GM21526 (cell line): Measurements from ENCODE around the gene UBALD1.
A peak's percentile ranks its signal among the peaks of the same experiment; 100 is the strongest.

Experiments used
- ATAC-seq: cut with Tn5 transposase; IDR thresholded peaks from one replicate; pipeline ENCODE4 v1.9.1; 2021; ENCODE audit warnings: moderate library complexity; ENCODE audit not compliant: unreplicated experiment, low FRiP score

The UBALD1 gene

DNA sequence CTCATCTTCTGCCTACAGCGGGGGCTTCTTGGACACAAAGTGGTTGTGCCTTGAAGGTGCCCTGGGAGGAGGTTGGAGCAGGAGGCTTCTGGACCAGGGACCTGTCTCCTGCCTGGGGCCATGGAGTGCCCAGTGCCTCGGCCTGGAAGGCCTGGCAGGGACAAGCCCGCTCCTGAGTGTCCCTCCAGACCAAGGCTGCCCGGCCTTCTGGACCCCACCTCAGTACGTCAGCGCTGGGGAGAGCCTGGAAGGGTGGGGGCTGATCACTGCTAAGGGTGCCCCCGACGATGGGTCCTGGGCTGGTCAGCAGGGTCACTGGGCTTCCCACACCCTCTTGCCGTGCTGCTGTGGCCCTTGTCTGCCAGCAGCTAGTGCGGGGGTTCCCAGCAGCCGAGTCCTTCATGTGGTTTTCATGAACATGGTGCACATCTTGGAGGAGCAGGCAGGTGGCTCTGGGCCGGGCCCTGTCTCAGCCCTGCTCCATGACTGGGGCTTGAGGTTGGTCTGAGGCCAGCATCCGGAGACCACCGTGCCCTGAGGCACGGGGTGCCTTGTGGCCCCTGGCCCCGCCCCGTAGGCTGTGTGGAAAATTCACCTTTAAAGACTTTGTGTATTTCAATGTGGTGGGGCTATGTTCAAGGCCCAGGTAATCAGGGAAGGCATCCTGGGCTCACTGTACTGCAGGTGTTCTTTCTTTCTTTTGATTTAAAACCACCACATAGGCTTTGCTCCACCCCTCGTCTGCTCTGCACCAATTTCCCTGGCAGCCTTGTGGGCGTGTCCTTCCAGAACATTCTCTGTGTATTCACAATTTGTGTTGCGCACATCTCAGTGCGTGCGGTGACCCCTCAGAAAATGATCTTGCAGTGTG lies 32.3 kb upstream of the UBALD1 start:
- ATAC-seq, result no peak

DNA sequence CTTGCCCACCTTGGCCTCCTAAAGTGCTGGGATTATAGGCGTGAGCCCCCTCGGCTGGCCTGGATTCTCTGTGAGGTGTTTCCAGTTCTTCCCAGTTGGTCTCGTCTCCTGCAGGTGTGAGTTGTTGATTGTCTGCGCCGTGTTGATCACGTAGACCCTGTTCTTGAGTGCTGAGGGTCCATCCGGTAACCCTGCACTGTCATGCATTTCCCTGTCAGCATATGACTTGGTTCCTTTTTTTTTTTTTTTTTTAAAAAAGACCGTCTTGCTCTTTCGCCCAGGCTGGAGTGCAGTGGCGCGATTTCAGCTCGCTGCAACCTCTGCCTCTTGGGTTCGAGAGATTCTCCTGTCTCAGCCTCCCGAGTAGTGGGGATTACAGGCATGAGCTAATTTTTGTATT lies 27.2 kb upstream of the UBALD1 start:
- no peak for ATAC-seq

DNA sequence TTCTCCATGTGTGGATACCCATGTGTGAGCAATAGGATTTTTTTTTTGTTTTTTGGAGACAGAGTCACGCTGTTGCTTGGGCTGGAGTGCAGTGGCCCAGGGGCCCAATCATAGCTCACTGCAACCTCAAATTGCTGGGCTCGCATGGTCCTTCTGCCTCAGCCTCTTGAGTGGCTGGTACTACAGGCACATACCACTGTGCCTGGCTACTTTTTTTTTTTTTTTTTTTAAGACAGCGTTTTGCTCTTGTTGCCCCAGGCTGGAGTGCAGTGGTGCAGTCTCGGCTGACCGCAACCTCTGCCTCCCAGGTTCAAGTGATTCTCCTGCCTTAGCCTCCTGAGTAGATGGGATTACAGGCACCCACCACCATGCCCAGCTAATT lies 26.6 kb upstream of the UBALD1 start:
- no peak for ATAC-seq

DNA sequence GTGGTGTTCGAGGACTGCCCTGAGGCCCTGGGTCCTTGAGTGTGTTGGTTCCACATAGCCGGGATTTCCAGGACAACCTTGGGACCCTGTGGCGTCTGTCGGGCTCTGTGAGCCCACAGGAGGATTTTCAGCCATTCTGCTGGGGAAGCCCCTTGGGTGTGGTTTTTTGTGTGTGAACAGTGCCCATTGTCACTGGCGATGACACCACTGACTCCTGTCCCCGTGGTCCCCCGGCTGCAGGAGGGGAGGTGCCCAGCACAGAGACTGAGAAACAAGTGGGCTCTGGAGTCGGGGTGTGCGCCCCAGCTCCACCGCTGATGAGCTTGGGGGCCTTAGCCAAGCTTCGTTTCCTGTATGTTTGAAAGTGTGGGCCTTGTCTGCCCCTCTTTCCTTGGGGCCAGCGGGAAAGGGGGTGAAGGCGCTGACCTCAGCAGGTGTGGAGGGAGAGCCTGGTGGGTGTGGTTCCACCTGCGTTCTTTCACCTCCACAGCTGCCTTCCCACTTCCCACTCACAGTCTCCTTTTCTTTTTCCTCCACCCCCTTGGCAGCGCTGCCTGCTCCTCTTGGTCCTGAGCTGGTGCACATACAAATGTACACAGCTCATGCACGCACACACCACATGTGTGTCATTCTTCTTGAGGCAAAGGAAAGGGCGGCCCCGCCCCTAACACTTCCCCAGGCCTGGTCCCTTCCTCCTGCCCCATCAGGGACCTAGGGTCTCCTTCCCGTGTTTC lies 26.1 kb upstream of the UBALD1 start:
- no peak for ATAC-seq

DNA sequence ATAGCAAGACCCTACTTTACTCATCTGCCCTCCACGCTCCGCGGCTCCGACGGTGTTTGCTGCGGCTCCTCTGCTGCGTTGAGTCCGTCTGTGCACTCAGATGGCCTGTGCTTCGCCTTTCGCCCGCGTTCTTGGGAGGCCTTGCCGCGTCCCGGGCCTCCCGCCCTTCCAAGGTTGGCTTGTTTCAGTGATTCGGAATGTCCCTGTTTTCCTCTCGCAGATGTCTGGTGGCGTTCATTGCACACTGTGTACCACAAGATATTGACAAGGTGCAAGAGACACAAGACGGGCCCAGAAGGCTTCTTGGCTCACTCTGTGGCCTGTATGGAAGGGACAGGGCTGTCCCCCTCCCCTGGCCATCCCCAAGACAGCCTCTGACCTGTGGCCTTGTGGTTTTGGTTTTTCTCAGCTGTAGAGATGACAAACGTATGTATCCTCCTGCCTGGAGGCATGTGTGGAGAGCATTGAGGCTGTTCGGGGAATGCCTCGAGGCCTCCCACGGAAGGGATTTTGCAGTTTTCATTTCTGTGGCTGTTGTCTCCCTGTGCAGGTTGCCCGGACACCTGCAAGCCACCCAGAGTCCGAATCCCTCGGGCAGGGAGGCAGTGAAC lies 25.3 kb upstream of the UBALD1 start:
- ATAC-seq, result no peak

DNA sequence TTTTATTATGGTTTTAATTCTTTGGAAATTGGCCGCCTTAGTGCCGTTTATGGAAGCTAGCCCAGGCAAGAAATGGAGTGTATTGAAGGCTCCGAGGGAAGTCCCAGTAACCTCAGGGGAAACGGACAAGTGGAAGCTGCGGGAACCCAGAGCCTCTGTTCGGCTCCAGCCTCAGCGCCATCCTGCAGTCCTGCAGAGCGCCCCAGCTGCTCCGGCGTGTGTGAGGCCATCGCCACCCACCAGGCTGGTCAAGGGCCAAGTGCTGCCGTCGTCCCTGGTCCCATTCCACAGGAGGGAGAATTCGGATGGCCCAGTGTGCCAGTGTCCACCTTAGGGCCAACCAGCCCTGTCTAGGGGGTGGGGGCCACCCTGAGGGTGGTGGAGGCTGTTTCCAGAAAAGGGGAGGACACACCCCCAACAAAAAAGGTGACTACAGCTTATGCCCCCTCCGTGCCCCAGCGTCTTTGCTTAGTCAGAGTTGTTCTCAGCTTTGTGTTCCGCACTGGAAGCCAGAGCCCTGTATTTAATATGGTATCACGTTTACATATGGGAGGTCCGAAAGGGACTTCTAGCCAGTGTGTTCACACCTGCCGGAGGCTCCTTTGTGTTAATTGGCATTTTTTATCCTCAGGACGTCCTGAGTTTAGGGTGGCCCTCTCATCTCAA lies 22.9 kb upstream of the UBALD1 start:
- ATAC-seq, result no peak

DNA sequence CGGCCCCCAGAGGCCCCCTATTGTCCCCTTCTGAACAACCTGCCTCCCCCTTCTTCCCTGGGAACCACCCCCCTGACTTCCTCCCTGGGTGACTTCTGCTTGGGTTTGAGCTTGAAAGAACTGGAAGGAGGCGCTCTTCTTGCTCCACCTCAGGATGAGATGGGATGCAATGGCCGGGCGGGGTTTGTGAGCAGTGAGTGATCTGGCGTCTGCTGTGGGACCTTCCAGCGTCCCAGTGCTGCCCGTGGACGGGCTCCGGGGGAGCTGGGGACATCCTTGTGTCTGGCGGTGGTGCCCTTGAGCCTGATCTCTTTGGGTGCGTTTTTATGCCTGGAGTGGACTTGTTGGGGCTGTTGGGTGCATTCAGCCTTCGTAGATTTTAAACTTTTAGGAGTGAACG lies 21.5 kb upstream of the UBALD1 start:
- no peak for ATAC-seq

DNA sequence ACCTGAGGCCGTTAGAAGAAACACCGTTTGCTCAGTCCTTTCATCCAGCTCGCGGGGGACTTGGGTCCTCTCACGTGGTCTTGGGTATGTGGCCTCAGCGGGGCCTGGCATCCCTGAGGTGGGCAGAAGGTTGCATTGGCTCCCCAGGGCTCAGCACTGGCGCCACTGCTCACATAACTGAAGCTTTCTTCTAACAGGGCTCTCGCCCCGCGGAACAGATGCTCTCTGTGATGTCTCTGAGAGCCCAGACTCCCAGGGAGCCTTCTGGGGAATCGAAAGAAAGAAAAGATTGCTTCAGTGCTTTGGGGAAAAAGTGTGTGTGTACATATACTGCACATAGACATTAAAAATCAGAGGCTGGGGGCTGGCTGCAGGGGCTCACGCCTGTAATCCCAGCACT lies 20.1 kb upstream of the UBALD1 start:
- no peak for ATAC-seq

DNA sequence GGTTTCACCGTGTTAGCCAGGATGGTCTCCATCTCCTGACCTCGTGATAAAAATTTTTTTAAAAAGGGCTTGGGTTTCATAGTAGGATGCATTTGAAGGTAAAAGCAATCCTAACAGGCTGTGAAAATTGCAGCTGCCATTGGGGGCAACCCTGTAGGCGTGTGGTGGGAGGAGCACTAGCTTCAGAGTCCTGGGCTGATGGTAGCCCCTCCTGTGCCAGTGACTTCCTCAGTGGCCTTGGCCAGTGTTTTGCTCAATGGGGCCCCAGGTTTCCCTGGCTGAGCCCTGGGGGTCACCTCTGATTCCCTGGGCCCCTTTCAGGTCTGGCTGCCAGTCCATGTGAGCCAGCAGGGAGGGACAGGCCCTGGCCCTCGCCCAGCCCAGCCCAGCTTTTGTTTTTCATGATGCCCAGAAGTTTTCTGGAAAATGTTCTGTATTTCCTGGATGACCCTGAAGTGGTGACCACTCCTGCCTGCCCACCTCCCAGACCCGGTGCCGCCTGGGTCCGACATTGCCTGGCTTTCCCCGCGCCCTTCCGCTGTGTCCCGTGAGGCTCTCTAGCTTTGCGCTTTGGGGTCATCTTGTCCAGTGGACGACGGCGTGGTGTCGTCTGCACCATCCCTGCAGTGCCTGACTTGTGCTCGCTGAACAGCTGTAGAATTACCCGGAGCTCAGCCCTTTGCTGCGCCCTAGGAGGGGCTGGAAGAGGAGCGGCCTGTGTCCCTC lies 19.4 kb upstream of the UBALD1 start:
- no peak for ATAC-seq

DNA sequence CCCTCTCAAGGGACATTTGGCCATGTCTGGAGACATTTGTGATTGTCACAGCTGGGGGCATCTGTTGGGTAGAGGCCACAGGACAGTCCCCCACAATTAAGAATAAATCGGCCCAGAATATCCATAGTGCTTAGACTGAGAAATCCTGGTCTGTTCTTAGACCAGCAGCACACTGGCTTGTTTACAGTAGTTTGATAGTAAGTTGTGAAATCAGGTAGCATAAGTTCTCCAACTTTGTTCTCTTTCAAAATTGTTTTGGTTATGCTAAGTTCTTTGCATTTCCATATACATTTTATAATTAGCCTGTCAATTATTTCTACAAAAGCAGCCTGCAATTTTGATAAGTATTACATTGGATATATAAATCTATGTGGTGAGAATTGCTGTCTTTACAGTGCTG lies 16.8 kb upstream of the UBALD1 start:
- ATAC-seq, result no peak

DNA sequence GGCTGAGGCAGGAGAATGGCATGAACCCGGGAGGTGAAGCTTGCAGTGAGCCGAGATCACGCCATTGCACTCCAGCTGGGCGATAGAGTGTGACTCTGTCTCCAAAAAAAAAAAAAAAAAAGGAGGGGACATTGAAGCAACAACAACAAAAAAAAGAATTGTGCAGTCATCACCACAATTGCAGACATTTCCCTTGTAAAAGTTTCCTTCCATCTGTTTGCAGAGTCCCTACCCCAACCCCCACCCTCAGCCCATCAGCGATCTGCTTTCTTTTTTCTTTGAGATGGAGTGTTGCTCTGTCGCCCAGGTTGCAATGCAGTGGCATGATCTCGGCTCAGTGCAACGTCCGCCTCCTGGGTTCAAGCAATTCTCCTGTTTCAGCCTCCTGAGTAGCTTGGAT lies 13.6 kb upstream of the UBALD1 start:
- ATAC-seq, result no peak

DNA sequence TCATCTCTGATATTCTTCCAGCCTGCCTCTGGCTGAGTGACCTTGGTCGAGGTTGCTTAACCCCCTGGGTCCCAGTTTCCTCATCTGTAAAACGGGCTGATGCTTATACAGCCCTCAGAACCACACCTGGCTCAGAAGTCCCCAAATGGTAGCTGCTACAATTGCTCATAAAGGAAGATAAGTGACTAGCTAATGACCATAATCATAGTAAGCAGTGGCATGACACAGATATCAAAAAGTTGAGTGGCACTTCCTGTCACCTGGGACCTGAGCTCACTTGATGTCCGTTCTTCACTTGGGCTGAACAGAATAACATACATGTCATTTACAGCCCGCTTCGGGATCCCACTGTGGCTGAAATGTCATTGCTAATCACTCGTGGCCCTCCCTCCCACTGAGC lies 11.7 kb upstream of the UBALD1 start:
- ATAC-seq, result no peak

DNA sequence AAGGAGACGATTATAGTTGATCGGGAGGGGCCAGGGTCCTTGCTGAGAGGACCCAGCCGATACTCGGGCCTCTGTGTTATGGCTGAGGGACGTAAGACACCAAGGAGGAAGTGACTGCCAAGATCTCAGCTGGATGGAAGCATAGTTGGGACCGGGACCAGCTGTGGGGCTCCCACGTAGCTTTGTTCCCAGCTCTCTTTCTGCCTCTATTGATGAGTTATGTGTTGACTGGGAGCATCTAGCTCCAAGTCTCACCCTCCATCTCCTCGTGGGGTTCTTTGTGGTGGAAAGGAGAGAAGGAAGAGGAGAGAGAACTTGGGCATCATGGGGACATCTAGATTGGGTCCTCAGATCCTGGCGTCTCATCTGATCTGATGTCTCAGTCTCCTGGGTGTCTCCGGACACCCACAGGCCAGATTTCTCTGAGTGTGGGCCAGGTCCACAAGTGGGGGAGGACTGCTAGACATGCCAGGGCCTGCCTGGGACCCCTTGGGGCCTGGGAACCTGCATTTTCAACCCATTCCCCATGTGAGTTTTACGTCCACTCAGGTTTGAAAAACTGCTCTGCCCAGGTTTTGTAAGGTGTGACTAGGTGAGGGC lies 11.0 kb upstream of the UBALD1 start:
- ATAC-seq, result peak; percentile 27

DNA sequence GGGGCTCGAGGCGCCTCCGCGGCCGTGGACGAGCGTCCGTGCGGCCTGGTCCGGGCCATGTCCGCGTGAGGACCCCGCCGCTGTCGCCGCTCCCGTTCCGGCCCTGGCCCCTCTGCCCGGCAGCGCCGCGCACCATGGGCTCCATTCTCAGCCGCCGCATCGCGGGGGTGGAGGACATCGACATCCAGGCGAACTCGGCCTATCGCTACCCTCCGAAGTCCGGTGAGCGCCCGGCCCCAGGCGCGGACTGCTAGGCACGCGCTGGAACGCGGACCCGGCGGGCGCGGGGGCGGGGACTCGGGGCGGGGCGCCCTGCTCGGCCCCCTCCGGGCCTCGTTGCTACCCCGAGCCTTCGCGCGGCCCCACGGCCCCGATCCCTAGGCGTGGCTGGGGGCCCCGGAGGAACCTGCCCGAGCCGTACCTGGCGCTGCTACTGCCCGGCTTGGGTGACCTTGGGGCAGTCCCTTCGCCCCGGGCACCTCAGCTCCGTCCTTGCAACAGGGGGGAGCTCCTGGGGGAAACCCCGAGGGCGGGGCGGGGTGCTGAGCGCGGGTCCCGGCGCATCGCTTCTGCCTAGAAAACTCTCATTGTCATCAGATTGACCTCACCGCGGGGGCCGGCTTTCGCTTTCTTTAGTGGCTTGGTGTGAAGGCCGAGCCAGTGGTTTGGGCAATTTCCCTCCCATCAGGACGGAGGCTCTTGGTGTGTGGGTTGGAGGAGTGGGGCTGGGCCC lies 10.3 kb upstream of the UBALD1 start:
- ATAC-seq, result peak; percentile 57

DNA sequence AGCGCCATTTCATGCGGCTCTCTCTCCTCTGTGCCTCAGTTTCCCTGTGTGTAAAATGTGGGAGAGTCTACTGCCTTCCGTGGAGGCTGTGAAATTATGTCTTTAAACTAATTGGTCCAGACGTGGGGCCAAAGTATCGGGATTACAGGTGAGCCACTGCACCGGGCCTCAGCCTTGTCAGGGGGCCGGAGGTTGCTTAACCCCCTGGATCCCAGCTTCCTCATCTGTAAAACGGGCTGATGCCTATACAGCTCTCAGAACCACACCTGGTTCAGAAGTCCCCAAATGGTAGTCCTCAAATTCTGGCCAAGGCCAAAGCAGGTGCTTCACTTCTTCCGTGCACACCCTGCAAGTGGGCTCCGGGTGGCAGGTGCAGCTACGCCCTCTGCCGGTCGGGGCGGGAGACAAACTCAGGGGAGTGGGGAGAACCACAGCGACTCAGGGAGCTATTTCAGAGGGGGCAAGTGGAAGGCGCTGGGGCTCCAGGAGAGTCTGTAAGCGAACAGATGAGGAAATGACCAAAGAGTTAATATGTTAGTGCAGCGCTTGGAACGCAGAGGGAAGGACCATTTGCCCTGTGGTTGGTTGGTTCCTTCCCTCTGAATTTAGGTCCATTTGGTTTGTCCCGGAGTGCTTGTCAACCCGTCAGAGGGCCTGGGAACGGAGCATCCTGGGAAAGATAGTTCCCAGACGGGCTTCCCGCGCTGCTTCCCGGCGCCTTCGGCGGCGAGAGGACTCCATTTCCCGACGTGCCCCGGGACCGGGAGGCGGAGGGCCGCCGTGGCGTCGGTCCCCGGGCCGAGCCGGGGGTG lies 9.5 kb upstream of the UBALD1 start, which contains the start of gene MGRN1:
MGRN1 (plus strand) TSS at position 812 of the 812 bp plus-strand sequence. CDS start 135 bp downstream, outside the sequence.
- ATAC-seq, result peak; percentile 59

DNA sequence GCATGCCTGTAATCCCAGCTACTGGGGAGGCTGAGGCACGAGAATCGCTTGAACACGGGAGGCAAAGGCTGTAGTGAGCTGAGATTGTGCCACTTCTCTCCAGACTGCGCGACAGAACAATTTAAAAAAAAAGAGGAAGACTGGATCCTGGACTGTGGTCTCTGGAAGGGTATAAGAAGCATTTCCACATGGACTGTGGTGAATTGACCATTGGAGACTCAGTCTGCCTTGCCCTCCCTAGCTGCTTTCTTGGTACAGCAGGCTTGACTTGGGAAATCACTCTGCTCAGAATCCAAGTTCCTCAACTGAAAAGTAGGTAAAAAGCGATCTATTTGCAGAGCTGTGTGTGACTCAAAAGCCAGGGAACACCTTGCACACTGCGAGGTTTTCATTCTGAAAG lies 8.9 kb upstream of the UBALD1 start:
- ATAC-seq, result no peak

DNA sequence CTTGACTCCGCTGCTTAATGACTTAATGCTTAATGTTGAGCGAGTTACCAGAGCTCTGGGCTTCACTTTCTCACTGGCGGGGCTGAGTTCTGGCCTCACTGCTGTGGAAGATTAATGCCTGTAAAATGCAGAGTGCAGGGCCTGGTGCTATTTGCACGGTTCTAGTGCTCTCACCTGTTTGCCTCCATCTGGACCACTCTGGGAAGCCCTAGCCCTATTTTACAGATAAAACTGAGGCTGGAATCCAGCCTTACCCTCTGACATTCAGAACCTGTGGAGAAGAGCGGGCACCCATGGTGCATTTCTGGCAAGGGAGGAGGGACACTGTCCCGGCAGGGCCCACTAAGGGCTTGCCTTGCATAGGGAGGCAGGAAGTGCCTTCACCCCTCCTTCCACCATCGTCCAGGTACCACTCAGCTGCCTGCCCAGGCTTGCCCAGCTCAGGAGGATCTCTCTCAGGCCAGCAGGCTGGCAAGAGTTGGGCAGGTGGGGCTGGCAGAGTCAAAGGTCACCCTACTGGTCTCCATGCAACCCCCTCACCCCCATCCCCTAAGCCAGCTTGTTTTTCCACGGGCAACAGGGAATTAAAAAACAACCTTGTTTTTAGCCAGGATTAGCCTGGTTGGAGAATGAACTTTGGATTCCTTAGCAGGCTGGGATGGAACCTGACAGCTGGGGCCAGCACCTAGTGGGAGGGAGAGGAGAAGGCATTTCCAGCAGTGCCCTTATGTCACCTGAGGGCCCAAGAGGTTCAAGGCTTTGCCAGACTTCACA lies 4.1 kb upstream of the UBALD1 start:
- no peak for ATAC-seq

DNA sequence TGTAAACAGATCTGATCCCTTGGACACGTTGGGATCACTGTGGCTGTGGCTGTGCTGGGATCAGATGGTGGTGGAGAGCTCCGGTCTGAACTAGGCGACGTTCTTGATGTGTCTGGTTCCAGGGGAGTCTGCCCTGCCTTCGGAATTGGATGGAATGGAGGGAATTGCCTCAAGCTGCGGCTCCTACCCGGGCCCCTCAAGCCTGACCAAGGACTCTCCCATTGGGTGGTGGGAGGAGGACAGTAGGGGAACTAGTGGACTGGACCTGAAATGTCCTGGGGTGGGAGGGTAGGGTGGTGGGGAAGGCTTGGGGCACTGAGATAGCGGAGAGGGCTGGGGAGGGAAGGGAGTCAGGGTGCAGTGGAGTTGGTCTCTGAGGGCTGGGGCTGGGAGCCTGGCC lies 3.2 kb upstream of the UBALD1 start:
- ATAC-seq, result no peak
